Esophagus muscularis mucosa (tissue), 4 donors: ENCODE results near the gene CD274.

Experiments used
- EP300 ChIP-seq: sonication (generic); formaldehyde crosslinking; IDR thresholded peaks from one replicate; pipeline ENCODE4 v1.6.1; 2017; ENCODE audit warnings: antibody characterized with exemption
- POLR2A ChIP-seq: fragments of 450-650 bp; IDR thresholded peaks from one replicate; pipeline ENCODE4 v1.6.1; 2017; ENCODE audit warnings: antibody characterized with exemption, moderate library complexity, mild to moderate bottlenecking, low read depth
- TF ChIP-seq, protein P1 (sequence below), 3 experiments: fragments of 200-600 bp in 2 of 3; fragments of 450-650 bp in 1 of 3; sonication (generic) in 2 of 3; IDR thresholded peaks; one replicate each; pipeline ENCODE4 v1.5.1; 2017 to 2019; ENCODE audit warnings: antibody characterized with exemption in 3 of 3, mild to moderate bottlenecking in 2 of 3, moderate library complexity in 1 of 3

DNA sequence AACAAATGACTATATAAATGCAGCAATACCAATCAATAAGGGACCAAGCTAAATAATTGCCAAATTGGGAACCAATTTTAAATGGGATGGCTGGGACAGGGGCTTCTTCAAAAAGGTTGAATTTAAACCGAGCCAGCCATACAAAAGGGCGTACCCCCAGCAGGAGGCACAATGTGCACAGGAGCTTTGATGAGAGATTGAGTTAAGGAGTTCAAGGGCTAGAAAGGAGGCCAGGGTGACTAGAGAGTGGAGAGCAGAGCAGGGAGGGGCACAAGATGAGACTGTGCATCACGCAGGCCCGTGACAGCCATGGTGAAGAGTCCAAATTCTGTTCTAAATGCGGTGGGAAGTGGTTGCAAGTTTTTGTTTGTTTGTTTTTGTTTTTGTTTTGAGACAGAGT lies 36.6 kb downstream of the CD274 start:
- TF ChIP-seq, protein P1, sequence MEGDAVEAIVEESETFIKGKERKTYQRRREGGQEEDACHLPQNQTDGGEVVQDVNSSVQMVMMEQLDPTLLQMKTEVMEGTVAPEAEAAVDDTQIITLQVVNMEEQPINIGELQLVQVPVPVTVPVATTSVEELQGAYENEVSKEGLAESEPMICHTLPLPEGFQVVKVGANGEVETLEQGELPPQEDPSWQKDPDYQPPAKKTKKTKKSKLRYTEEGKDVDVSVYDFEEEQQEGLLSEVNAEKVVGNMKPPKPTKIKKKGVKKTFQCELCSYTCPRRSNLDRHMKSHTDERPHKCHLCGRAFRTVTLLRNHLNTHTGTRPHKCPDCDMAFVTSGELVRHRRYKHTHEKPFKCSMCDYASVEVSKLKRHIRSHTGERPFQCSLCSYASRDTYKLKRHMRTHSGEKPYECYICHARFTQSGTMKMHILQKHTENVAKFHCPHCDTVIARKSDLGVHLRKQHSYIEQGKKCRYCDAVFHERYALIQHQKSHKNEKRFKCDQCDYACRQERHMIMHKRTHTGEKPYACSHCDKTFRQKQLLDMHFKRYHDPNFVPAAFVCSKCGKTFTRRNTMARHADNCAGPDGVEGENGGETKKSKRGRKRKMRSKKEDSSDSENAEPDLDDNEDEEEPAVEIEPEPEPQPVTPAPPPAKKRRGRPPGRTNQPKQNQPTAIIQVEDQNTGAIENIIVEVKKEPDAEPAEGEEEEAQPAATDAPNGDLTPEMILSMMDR (IDR thresholded peaks at IDR 0.05), result no peak
- TF ChIP-seq POLR2A (no peak), EP300 (no peak)
